ENCODE results near the gene MAPK12. TPM values are rescaled to one million over a fixed set of nuclear protein-coding genes. Genes with fewer than 3 reads are reported as not detected.

MAPK12 gene
- total and polyA plus RNA-seq, 10 of the 15 experiments (the other 5 are each of a cell fraction or from before 2014, with no cell fraction given) = 1.1 to 38.9 (median 16.3) TPM

- no peaks in the 10 kb centered on the region for H3K9me3 ChIP-seq (replicated peaks; ENCODE audit: control insufficient read depth, insufficient read depth, low read length)
- H3K4me3 ChIP-seq = no peak overlapping the region
- ChIA-PET RAD21 (ENCODE audit: unreplicated experiment) (no interaction called here), SMC1A (ENCODE audit: uncharacterized antibody, unreplicated experiment) (interaction anchor here (0.6 kb wide), 1 partner anchor 289 kb away, joined by 3 read pairs; no protein-coding TSS in a partner anchor), POLR2A (no interaction called here), CTCF (interaction anchor here (0.6 to 0.8 kb wide), 2 partner anchors 18 to 56 kb away, joined by 3 to 4 read pairs; no protein-coding TSS in a partner anchor)
- BruUV-seq (replicated peaks) = no TSS peak
- peaks cover 15% of the 10 kb centered on the region for H3K79me2 ChIP-seq (ENCODE audit: control insufficient read depth, insufficient read depth, low read length)
- in situ Hi-C loops (cut with MboI) = no loop called here
- H3K4me2 ChIP-seq (ENCODE audit: control insufficient read depth, insufficient read depth) = no peak overlapping the region
- no peak overlapping the region for H3K9ac ChIP-seq (ENCODE audit: control insufficient read depth, insufficient read depth, low read length)
- 99% methylated on average over 7 of the region's 7 CpGs for WGBS (ENCODE audit: insufficient coverage, insufficient replicate concordance, low lambda C conversion rate, missing lambda C conversion rate)
- TF ChIP-seq RUNX3 (IDR thresholded peaks at IDR 0.05; ENCODE audit: low read length) (no peak), HDAC2 (IDR thresholded peaks at IDR 0.05) (no peak), EZH2 (IDR thresholded peaks at IDR 0.05; ENCODE audit: borderline replicate concordance, control insufficient read depth, low read depth, low read length) (no peak)
- H3K27ac ChIP-seq (ENCODE audit: control insufficient read depth, insufficient read depth) = no peak overlapping the region
- no peaks in the 10 kb centered on the region for H4K20me1 ChIP-seq (ENCODE audit: control insufficient read depth, insufficient read depth)
- H3K27me3 ChIP-seq (replicated peaks in 1 of 2; ENCODE audit: control insufficient read depth in 2 of 2, insufficient read depth in 2 of 2, low read length in 1 of 2) = no peaks in the 10 kb centered on the region
- H3K4me1 ChIP-seq (ENCODE audit: control insufficient read depth, insufficient read depth, low read length) = peaks cover 9% of the 10 kb centered on the region
- no peak for DNase-seq (ENCODE audit: low read depth, low spot score)
- no peak for ATAC-seq
- no peak overlapping the region for H2AFZ ChIP-seq (ENCODE audit: control insufficient read depth, low read depth, low read length)
- peaks cover 0 to 6% of the 10 kb centered on the region in 2 experiments for H3K36me3 ChIP-seq (ENCODE audit: control insufficient read depth in 2 of 2, insufficient read depth in 2 of 2, low read length in 1 of 2)
- intact Hi-C loops (cut with micrococcal nuclease; ENCODE audit: unreplicated experiment) = no loop called here
- no peak for FAIRE-seq
Measured at GRCh38 chr22:50204571-50204970, 56.9 kb downstream of the MAPK12 start.

- WGBS (ENCODE audit: insufficient coverage, insufficient replicate concordance, low lambda C conversion rate, missing lambda C conversion rate) = 100% methylated on average over 1 of the region's 1 CpG
- Histone ChIP-seq H3K9ac (ENCODE audit: control insufficient read depth, insufficient read depth, low read length) (no peak overlapping the region), H3K4me3 (no peak overlapping the region), H4K20me1 (ENCODE audit: control insufficient read depth, insufficient read depth) (no peaks in the 10 kb centered on the region), H3K4me1 (ENCODE audit: control insufficient read depth, insufficient read depth, low read length) (peaks cover 10% of the 10 kb centered on the region), H3K79me2 (ENCODE audit: control insufficient read depth, insufficient read depth, low read length) (peaks cover 15% of the 10 kb centered on the region), H3K27me3 (replicated peaks in 1 of 2; ENCODE audit: control insufficient read depth in 2 of 2, insufficient read depth in 2 of 2, low read length in 1 of 2) (no peaks in the 10 kb centered on the region), H3K36me3 (ENCODE audit: control insufficient read depth in 2 of 2, insufficient read depth in 2 of 2, low read length in 1 of 2) (peaks cover 5 to 6% of the 10 kb centered on the region in 2 experiments), H3K27ac (ENCODE audit: control insufficient read depth, insufficient read depth) (no peak overlapping the region), H3K4me2 (ENCODE audit: control insufficient read depth, insufficient read depth) (no peak overlapping the region), H2AFZ (ENCODE audit: control insufficient read depth, low read depth, low read length) (no peak overlapping the region), H3K9me3 (replicated peaks; ENCODE audit: control insufficient read depth, insufficient read depth, low read length) (no peaks in the 10 kb centered on the region)
- SMC1A ChIA-PET (ENCODE audit: uncharacterized antibody, unreplicated experiment) = interaction anchor here (2.0 kb wide), 1 partner anchor 16 kb away, joined by 4 read pairs; no protein-coding TSS in a partner anchor
- BruUV-seq (replicated peaks) = no TSS peak
- POLR2A ChIA-PET = interaction anchor here (1.1 kb wide), 1 partner anchor 13 kb away, joined by 3 read pairs; no protein-coding TSS in a partner anchor
- in situ Hi-C loops (cut with MboI) = no loop called here
- CTCF ChIA-PET = interaction anchor here (0.6 to 1.5 kb wide), 2 partner anchors 12 to 57 kb away, joined by 3 to 5 read pairs; no protein-coding TSS in a partner anchor
- no peak for DNase-seq (ENCODE audit: low read depth, low spot score)
- intact Hi-C loops (cut with micrococcal nuclease; ENCODE audit: unreplicated experiment) = no loop called here
- TF ChIP-seq ZNF622 (IDR thresholded peaks at IDR 0.05) (no peak), EZH2 (IDR thresholded peaks at IDR 0.05; ENCODE audit: borderline replicate concordance, control insufficient read depth, low read depth, low read length) (no peak), ZZZ3 (IDR thresholded peaks at IDR 0.05; ENCODE audit: control insufficient read depth, insufficient read length, low read depth) (no peak), CREM (IDR thresholded peaks at IDR 0.05; ENCODE audit: low read depth) (no peak)
- RAD21 ChIA-PET (ENCODE audit: unreplicated experiment) = interaction anchor here (1.3 kb wide), 1 partner anchor 12 kb away, joined by 5 read pairs; no protein-coding TSS in a partner anchor
- ATAC-seq = no peak
- FAIRE-seq = no peak
Measured at GRCh38 chr22:50203288-50203687, 58.2 kb downstream of the MAPK12 start.

Other genes with a start within 250 kb of the MAPK12 start
Only the 7 nearest of the 18 such genes appear.
- 60.8 and 83.1 TPM in 2 replicates for gene TRABD, start 75.8 kb downstream of the MAPK12 start, total RNA-seq (2014; rRNA removed)
- 15.6 and 18.4 TPM in 2 replicates for gene TRABD, start 75.8 kb downstream of the MAPK12 start, total RNA-seq (2014; rRNA removed; fragmentation: Illumina TruSeq; extraction: Trizol)
- 111 and 116 TPM in 2 replicates for gene TRABD, start 75.8 kb downstream of the MAPK12 start, total RNA-seq (2021)
- 15.5 and 33.0 TPM in 2 replicates for gene TRABD, start 75.8 kb downstream of the MAPK12 start, polyA plus RNA-seq (2011; rRNA removed)
- 0.93 and 9.0 TPM in 2 replicates for gene TRABD, start 75.8 kb downstream of the MAPK12 start, polyA plus RNA-seq (2014; fragmentation: Illumina TruSeq; extraction: Trizol)
- gene TRABD, start 75.8 kb downstream of the MAPK12 start, polyA plus RNA-seq (2014; fragmentation: Nextera tagmentation; extraction: Ambion mirVana) = 1 to 10 TPM in 1 of 2 experiments, under 1 TPM in 1; 0.43 to 2.2 TPM
- gene TRABD, start 75.8 kb downstream of the MAPK12 start, polyA plus RNA-seq (2014; rRNA removed) = 106 and 125 TPM in 2 replicates
- gene TRABD, start 75.8 kb downstream of the MAPK12 start, polyA plus RNA-seq (2016; fragmentation: Nextera tagmentation; extraction: Ambion mirVana) = 100 to 1,000 TPM in 1 of 2 experiments, 10 to 100 TPM in 1; 93.4 to 109 TPM
- 19.8 and 23.3 TPM in 2 replicates for gene SELENOO, start 60.7 kb downstream of the MAPK12 start, total RNA-seq (2014; rRNA removed)
- gene SELENOO, start 60.7 kb downstream of the MAPK12 start, total RNA-seq (2014; rRNA removed; fragmentation: Illumina TruSeq; extraction: Trizol) = 4.1 and 4.3 TPM in 2 replicates
- gene SELENOO, start 60.7 kb downstream of the MAPK12 start, total RNA-seq (2021) = 18.1 and 21.7 TPM in 2 replicates
- gene SELENOO, start 60.7 kb downstream of the MAPK12 start, polyA plus RNA-seq (2011; rRNA removed) = 3.2 and 7.6 TPM in 2 replicates
- 0.16 and 2.4 TPM in 2 replicates for gene SELENOO, start 60.7 kb downstream of the MAPK12 start, polyA plus RNA-seq (2014; fragmentation: Illumina TruSeq; extraction: Trizol)
- 1 to 10 TPM in 1 of 2 experiments, under 1 TPM in 1; 0.42 to 1.4 TPM for gene SELENOO, start 60.7 kb downstream of the MAPK12 start, polyA plus RNA-seq (2014; fragmentation: Nextera tagmentation; extraction: Ambion mirVana)
- 20.3 and 28.2 TPM in 2 replicates for gene SELENOO, start 60.7 kb downstream of the MAPK12 start, polyA plus RNA-seq (2014; rRNA removed)
- gene SELENOO, start 60.7 kb downstream of the MAPK12 start, polyA plus RNA-seq (2016; fragmentation: Nextera tagmentation; extraction: Ambion mirVana) = 1 to 10 TPM; 2.1 to 2.3 TPM
- gene TUBGCP6, start 16.7 kb downstream of the MAPK12 start, total RNA-seq (2014; rRNA removed) = 29.8 and 31.1 TPM in 2 replicates
- gene TUBGCP6, start 16.7 kb downstream of the MAPK12 start, total RNA-seq (2014; rRNA removed; fragmentation: Illumina TruSeq; extraction: Trizol) = 9.7 and 10.4 TPM in 2 replicates
- 33.3 and 41.4 TPM in 2 replicates for gene TUBGCP6, start 16.7 kb downstream of the MAPK12 start, total RNA-seq (2021)
- gene TUBGCP6, start 16.7 kb downstream of the MAPK12 start, polyA plus RNA-seq (2011; rRNA removed) = 7.7 and 16.1 TPM in 2 replicates
- 5.7 and 9.6 TPM in 2 replicates for gene TUBGCP6, start 16.7 kb downstream of the MAPK12 start, polyA plus RNA-seq (2014; fragmentation: Illumina TruSeq; extraction: Trizol)
- gene TUBGCP6, start 16.7 kb downstream of the MAPK12 start, polyA plus RNA-seq (2014; fragmentation: Nextera tagmentation; extraction: Ambion mirVana) = 1 to 10 TPM in 1 of 2 experiments, under 1 TPM in 1; 0.74 to 2.0 TPM
- 35.5 and 42.2 TPM in 2 replicates for gene TUBGCP6, start 16.7 kb downstream of the MAPK12 start, polyA plus RNA-seq (2014; rRNA removed)
- gene TUBGCP6, start 16.7 kb downstream of the MAPK12 start, polyA plus RNA-seq (2016; fragmentation: Nextera tagmentation; extraction: Ambion mirVana) = 10 to 100 TPM; 22.8 to 23.0 TPM
- 13.8 and 20.5 TPM in 2 replicates for gene HDAC10, start 10.4 kb downstream of the MAPK12 start, total RNA-seq (2014; rRNA removed)
- gene HDAC10, start 10.4 kb downstream of the MAPK12 start, total RNA-seq (2014; rRNA removed; fragmentation: Illumina TruSeq; extraction: Trizol) = 3.9 and 5.1 TPM in 2 replicates
- 42.4 and 48.6 TPM in 2 replicates for gene HDAC10, start 10.4 kb downstream of the MAPK12 start, total RNA-seq (2021)
- gene HDAC10, start 10.4 kb downstream of the MAPK12 start, polyA plus RNA-seq (2011; rRNA removed) = 4.4 and 7.9 TPM in 2 replicates
- gene HDAC10, start 10.4 kb downstream of the MAPK12 start, polyA plus RNA-seq (2014; fragmentation: Illumina TruSeq; extraction: Trizol) = 1.2 and 4.3 TPM in 2 replicates
- under 1 TPM; 0.26 to 0.51 TPM for gene HDAC10, start 10.4 kb downstream of the MAPK12 start, polyA plus RNA-seq (2014; fragmentation: Nextera tagmentation; extraction: Ambion mirVana)
- gene HDAC10, start 10.4 kb downstream of the MAPK12 start, polyA plus RNA-seq (2014; rRNA removed) = 42.3 and 51.7 TPM in 2 replicates
- 1 to 10 TPM; 4.5 to 5.0 TPM for gene HDAC10, start 10.4 kb downstream of the MAPK12 start, polyA plus RNA-seq (2016; fragmentation: Nextera tagmentation; extraction: Ambion mirVana)
- 9.4 and 10.0 TPM in 2 replicates for gene MAPK11, start 8.7 kb upstream of the MAPK12 start, total RNA-seq (2014; rRNA removed)
- gene MAPK11, start 8.7 kb upstream of the MAPK12 start, total RNA-seq (2014; rRNA removed; fragmentation: Illumina TruSeq; extraction: Trizol) = 3.8 and 4.0 TPM in 2 replicates
- 10.8 and 12.8 TPM in 2 replicates for gene MAPK11, start 8.7 kb upstream of the MAPK12 start, total RNA-seq (2021)
- gene MAPK11, start 8.7 kb upstream of the MAPK12 start, polyA plus RNA-seq (2011; rRNA removed) = 2.5 and 6.2 TPM in 2 replicates
- gene MAPK11, start 8.7 kb upstream of the MAPK12 start, polyA plus RNA-seq (2014; fragmentation: Illumina TruSeq; extraction: Trizol) = 1.4 and 3.7 TPM in 2 replicates
- under 1 TPM; 0.05 to 0.16 TPM for gene MAPK11, start 8.7 kb upstream of the MAPK12 start, polyA plus RNA-seq (2014; fragmentation: Nextera tagmentation; extraction: Ambion mirVana)
- 11.6 and 14.0 TPM in 2 replicates for gene MAPK11, start 8.7 kb upstream of the MAPK12 start, polyA plus RNA-seq (2014; rRNA removed)
- gene MAPK11, start 8.7 kb upstream of the MAPK12 start, polyA plus RNA-seq (2016; fragmentation: Nextera tagmentation; extraction: Ambion mirVana) = under 1 TPM; 0.44 to 0.58 TPM
- 32.6 and 42.0 TPM in 2 replicates for gene PLXNB2, start 46.0 kb upstream of the MAPK12 start, total RNA-seq (2014; rRNA removed)
- gene PLXNB2, start 46.0 kb upstream of the MAPK12 start, total RNA-seq (2014; rRNA removed; fragmentation: Illumina TruSeq; extraction: Trizol) = 19.8 and 21.8 TPM in 2 replicates
- 133 and 134 TPM in 2 replicates for gene PLXNB2, start 46.0 kb upstream of the MAPK12 start, total RNA-seq (2021)
- 19.9 and 41.8 TPM in 2 replicates for gene PLXNB2, start 46.0 kb upstream of the MAPK12 start, polyA plus RNA-seq (2011; rRNA removed)
- 6.3 and 23.5 TPM in 2 replicates for gene PLXNB2, start 46.0 kb upstream of the MAPK12 start, polyA plus RNA-seq (2014; fragmentation: Illumina TruSeq; extraction: Trizol)
- 1 to 10 TPM in 1 of 2 experiments, under 1 TPM in 1; 0.68 to 4.5 TPM for gene PLXNB2, start 46.0 kb upstream of the MAPK12 start, polyA plus RNA-seq (2014; fragmentation: Nextera tagmentation; extraction: Ambion mirVana)
- gene PLXNB2, start 46.0 kb upstream of the MAPK12 start, polyA plus RNA-seq (2014; rRNA removed) = 65.4 and 84.9 TPM in 2 replicates
- gene PLXNB2, start 46.0 kb upstream of the MAPK12 start, polyA plus RNA-seq (2016; fragmentation: Nextera tagmentation; extraction: Ambion mirVana) = 10 to 100 TPM; 69.3 to 80.0 TPM
- 8.3 and 9.1 TPM in 2 replicates for gene DENND6B, start 65.3 kb upstream of the MAPK12 start, total RNA-seq (2014; rRNA removed)
- gene DENND6B, start 65.3 kb upstream of the MAPK12 start, total RNA-seq (2014; rRNA removed; fragmentation: Illumina TruSeq; extraction: Trizol) = 3.2 and 3.6 TPM in 2 replicates
- 11.2 TPM in 2 replicates for gene DENND6B, start 65.3 kb upstream of the MAPK12 start, total RNA-seq (2021)
- gene DENND6B, start 65.3 kb upstream of the MAPK12 start, polyA plus RNA-seq (2011; rRNA removed) = 1.6 and 2.9 TPM in 2 replicates
- gene DENND6B, start 65.3 kb upstream of the MAPK12 start, polyA plus RNA-seq (2014; fragmentation: Illumina TruSeq; extraction: Trizol) = 0.73 and 3.1 TPM in 2 replicates
- gene DENND6B, start 65.3 kb upstream of the MAPK12 start, polyA plus RNA-seq (2014; fragmentation: Nextera tagmentation; extraction: Ambion mirVana) = 1 to 10 TPM in 1 of 2 experiments, under 1 TPM in 1; 0.72 to 2.3 TPM
- 11.3 and 13.0 TPM in 2 replicates for gene DENND6B, start 65.3 kb upstream of the MAPK12 start, polyA plus RNA-seq (2014; rRNA removed)
- 10 to 100 TPM in 1 of 2 experiments, 1 to 10 TPM in 1; 8.9 to 10.3 TPM for gene DENND6B, start 65.3 kb upstream of the MAPK12 start, polyA plus RNA-seq (2016; fragmentation: Nextera tagmentation; extraction: Ambion mirVana)